Endodermal cell (in vitro differentiated cells): ENCODE measurements around the gene USH1C. TPM values are rescaled to one million over a fixed set of nuclear protein-coding genes. Genes with fewer than 3 reads are reported as not detected.

Experiments
- DNase-seq: peaks from one replicate; pipeline ENCODE4 v3.0.0-alpha.2; 2017
- H3K27ac ChIP-seq: 2 replicates; pipeline ENCODE4 v1.5.1; 2013; ENCODE audit warnings: mild to moderate bottlenecking, low read depth, low read length, moderate library complexity
- H3K27me3 ChIP-seq: 2 replicates; pipeline ENCODE4 v1.6.1; 2013; ENCODE audit warnings: mild to moderate bottlenecking, low read length, moderate library complexity; ENCODE audit not compliant: insufficient read depth, control insufficient read depth, poor library complexity, severe bottlenecking
- H3K36me3 ChIP-seq: 2 replicates; pipeline ENCODE4 v1.7.0; 2013; ENCODE audit warnings: mild to moderate bottlenecking, low read length, moderate library complexity; ENCODE audit not compliant: control insufficient read depth, insufficient read depth
- H3K4me1 ChIP-seq: one replicate; pipeline ENCODE4 v1.7.0; 2013; ENCODE audit warnings: low read length; ENCODE audit not compliant: control insufficient read depth, insufficient read depth
- H3K4me3 ChIP-seq: 2 replicates; pipeline ENCODE4 v1.5.1; 2013; ENCODE audit warnings: mild to moderate bottlenecking, low read length, moderate library complexity
- H3K9ac ChIP-seq: 2 replicates; pipeline ENCODE4 v1.6.1; 2013; ENCODE audit warnings: mild to moderate bottlenecking, low read length, moderate library complexity; ENCODE audit not compliant: poor library complexity, severe bottlenecking; ENCODE audit errors: extremely low read depth
- H3K9me3 ChIP-seq: 2 replicates; pipeline ENCODE4 v1.6.1; 2013; ENCODE audit warnings: mild to moderate bottlenecking, low read length, moderate library complexity; ENCODE audit not compliant: control insufficient read depth
- H3K27ac Mint-ChIP-seq: 2 replicates; pipeline ENCODE4 v1.8.0; 2020; ENCODE audit warnings: mixed read lengths
- H3K27me3 Mint-ChIP-seq: 2 replicates; pipeline ENCODE4 v1.8.0; 2021; ENCODE audit warnings: mild to moderate bottlenecking, mixed read lengths; ENCODE audit not compliant: insufficient read depth
- H3K36me3 Mint-ChIP-seq: 2 replicates; pipeline ENCODE4 v1.8.0; 2020; ENCODE audit warnings: low read depth, mixed read lengths
- H3K4me1 Mint-ChIP-seq: 2 replicates; pipeline ENCODE4 v1.8.0; 2020; ENCODE audit warnings: mixed read lengths
- H3K4me3 Mint-ChIP-seq: 2 replicates; pipeline ENCODE4 v1.8.0; 2020; ENCODE audit warnings: mild to moderate bottlenecking, moderate library complexity, mixed read lengths
- H3K9me3 Mint-ChIP-seq: 2 replicates; pipeline ENCODE4 v1.8.0; 2020; ENCODE audit warnings: mild to moderate bottlenecking, mixed read lengths
- CTCF ChIP-seq: fragments of 200-600 bp; sonication (generic); conservative IDR thresholded peaks from 2 replicates; pipeline ENCODE4 v1.5.0; 2021; ENCODE audit warnings: antibody characterized with exemption, mild to moderate bottlenecking
- WGBS, 2 experiments: methylation state at CpG; one replicate each; pipeline versions ENCODE4 v1.1.5 to v1.1.7; 2013; ENCODE audit warnings: missing lambda C conversion rate in 2 of 2, mixed read lengths in 1 of 2; ENCODE audit not compliant: insufficient coverage in 1 of 2, insufficient read length in 1 of 2; 5-methylcytosine and 5-hydroxymethylcytosine counted together
- total RNA-seq, 2 donors: library from RNA; stranded (reverse); fragmentation: NEBNext Ultra II Directional in 1 of 2; extraction: Animal tissue kit (Norgen Biotek cat#: 25700) in 1 of 2; gene quantifications; 2 replicates in 1 of 2; 3 replicates in 1 of 2; pipeline ENCODE4 v1.2.1, GENCODE V29; 2021

Gene USH1C
- total RNA-seq, 2 donors from 2014 or later: 1.5 to 2.8 TPM

DNA sequence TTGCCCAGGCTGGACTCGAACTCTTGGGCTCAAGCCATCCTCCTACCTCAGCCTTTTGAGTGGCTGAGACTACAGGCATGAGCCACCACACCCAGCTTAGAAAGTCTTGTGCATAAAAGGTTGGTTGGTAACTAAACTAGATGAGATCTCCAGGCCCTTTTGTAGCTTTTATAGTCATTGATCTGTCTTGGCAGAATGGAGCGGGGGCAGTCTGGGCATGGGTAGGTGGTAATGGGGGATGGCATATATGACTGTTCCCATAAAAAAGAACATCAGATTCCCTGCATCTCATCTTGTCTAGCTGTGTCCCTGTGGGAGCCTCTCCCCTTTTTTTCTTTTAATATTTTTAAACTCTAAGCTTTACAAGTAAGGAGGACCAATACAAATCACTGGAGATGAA, 97.7 kb downstream of the USH1C start:
- Mint-ChIP-seq H3K9me3 (no peaks in the 10 kb centered on the region), H3K27me3 (peaks cover 44% of the 10 kb centered on the region), H3K4me1 (no peaks in the 10 kb centered on the region), H3K4me3 (no peak overlapping the region), H3K27ac (no peak overlapping the region), H3K36me3 (no peaks in the 10 kb centered on the region)
- Histone ChIP-seq H3K27ac (no peak overlapping the region), H3K27me3 (no peaks in the 10 kb centered on the region), H3K9ac (no peak overlapping the region), H3K36me3 (no peaks in the 10 kb centered on the region), H3K4me1 (no peaks in the 10 kb centered on the region), H3K9me3 (peaks cover under 1% of the 10 kb centered on the region), H3K4me3 (no peak overlapping the region)
- no peak for TF ChIP-seq CTCF
- 79% methylated on average over 1 of the region's 2 CpGs; no CpG with 5 or more reads in 1 of the 2 experiments for WGBS, 2 experiments
- no peak for DNase-seq

DNA sequence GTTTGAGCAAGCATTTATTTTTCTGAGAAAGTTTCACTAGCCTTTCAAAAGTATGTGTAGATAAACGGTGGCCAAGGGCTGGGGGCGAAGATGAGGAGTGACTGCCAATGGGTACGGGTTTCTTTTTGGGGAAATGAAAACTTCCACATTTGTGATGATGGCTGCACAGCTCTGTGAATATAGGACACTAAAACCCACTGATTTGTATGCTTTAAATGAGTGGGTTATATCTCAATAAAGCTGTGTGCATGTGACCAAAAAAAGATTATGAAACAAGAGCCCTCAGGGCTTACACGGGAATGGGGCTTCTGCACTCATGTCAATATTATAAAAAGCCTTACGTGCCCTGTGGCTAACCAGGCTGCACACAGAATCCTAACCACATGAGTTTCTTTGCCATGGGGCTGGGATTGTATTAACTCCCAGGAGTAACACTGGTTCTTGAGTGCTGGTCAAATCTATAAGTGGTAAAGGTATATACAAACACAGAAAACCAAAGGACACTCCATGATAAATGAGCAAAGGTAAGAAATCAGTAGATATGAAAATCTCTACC, 98.9 kb downstream of the USH1C start:
- Histone ChIP-seq H3K4me3 (no peak overlapping the region), H3K36me3 (no peaks in the 10 kb centered on the region), H3K27me3 (peaks cover 6% of the 10 kb centered on the region), H3K9me3 (peaks cover 7% of the 10 kb centered on the region), H3K4me1 (no peaks in the 10 kb centered on the region), H3K9ac (no peak overlapping the region), H3K27ac (no peak overlapping the region)
- no peak for TF ChIP-seq CTCF
- 88 to 93% methylated on average over 5 of the region's 5 CpGs for WGBS, 2 experiments
- peaks cover under 1% of the 10 kb centered on the region for H3K4me1 Mint-ChIP-seq
- peaks cover 2% of the 10 kb centered on the region for H3K9me3 Mint-ChIP-seq
- H3K4me3 Mint-ChIP-seq: no peak overlapping the region
- H3K36me3 Mint-ChIP-seq: peaks cover 3% of the 10 kb centered on the region
- peaks cover 52% of the 10 kb centered on the region for H3K27me3 Mint-ChIP-seq
- DNase-seq: no peak
- no peak overlapping the region for H3K27ac Mint-ChIP-seq

- WGBS, 2 experiments: 91% methylated on average over 2 of the region's 2 CpGs; no CpG with 5 or more reads in 1 of the 2 experiments
- DNase-seq: no peak
- H3K27ac ChIP-seq: no peak overlapping the region
- peaks cover 7% of the 10 kb centered on the region for H3K4me1 ChIP-seq
- Mint-ChIP-seq H3K9me3 (peaks cover 2% of the 10 kb centered on the region), H3K4me3 (no peak overlapping the region), H3K4me1 (peaks cover 12% of the 10 kb centered on the region), H3K27me3 (peaks cover 61% of the 10 kb centered on the region), H3K36me3 (peaks cover 3% of the 10 kb centered on the region), H3K27ac (no peak overlapping the region)
- H3K4me3 ChIP-seq: no peak overlapping the region
- TF ChIP-seq CTCF: no peak
- no peak overlapping the region for H3K9ac ChIP-seq
- H3K27me3 ChIP-seq: peaks cover 13% of the 10 kb centered on the region
- peaks cover 7% of the 10 kb centered on the region for H3K9me3 ChIP-seq
- no peaks in the 10 kb centered on the region for H3K36me3 ChIP-seq
These were observed 100.1 kb downstream of the USH1C start for GRCh38 chr11:17443926-17444690.

Other genes starting within 250 kb of the USH1C start
- under 1 TPM; 0.31 to 0.62 TPM for gene NCR3LG1, start 192.6 kb downstream of the USH1C start, total RNA-seq
- 1 to 10 TPM; 2.2 to 5.3 TPM for gene KCNJ11, start 155.8 kb downstream of the USH1C start, total RNA-seq
- gene ABCC8, start 67.6 kb downstream of the USH1C start, total RNA-seq: under 1 TPM in 1 of 2 donors, not detected in 1; 0.55 TPM
- under 1 TPM; 0.33 to 0.55 TPM for gene OTOG, start 2.8 kb upstream of the USH1C start, total RNA-seq
- not detected for gene MYOD1, start 175.2 kb upstream of the USH1C start, total RNA-seq
- not detected for gene KCNC1, start 190.4 kb upstream of the USH1C start, total RNA-seq